GDM1 (cell line): Measurements from ENCODE around the gene GAA.

ENCODE experiments used
- DNase-seq: peaks from one replicate; lab custom pipeline; 2025; lab: John Stamatoyannopoulos, UW

The GAA gene

GRCh38 chr17:80117491-80118401, 16.4 kb downstream of the GAA start:
- DNase-seq: no peak

GRCh38 chr17:80118601-80119270, 17.4 kb downstream of the GAA start:
- DNase-seq: no peak

- no peak for DNase-seq
Measured at GRCh38 chr17:80119271-80119791, 17.9 kb downstream of the GAA start.

- DNase-seq: no peak
Measured at GRCh38 chr17:80119839-80120238, 18.5 kb downstream of the GAA start.

GRCh38 chr17:80122026-80122575, 20.7 kb downstream of the GAA start:
- no peak for DNase-seq

GRCh38 chr17:80122926-80123505, 21.6 kb downstream of the GAA start:
- no peak for DNase-seq

GRCh38 chr17:80123791-80124190, 22.4 kb downstream of the GAA start:
- DNase-seq: no peak

- DNase-seq: no peak
Measured at GRCh38 chr17:80124351-80124981, 23.1 kb downstream of the GAA start.

GRCh38 chr17:80125656-80126448, 24.5 kb downstream of the GAA start:
- no peak for DNase-seq

- no peak for DNase-seq
Measured at GRCh38 chr17:80126449-80126715, 25.0 kb downstream of the GAA start.

- DNase-seq: no peak
Measured at GRCh38 chr17:80129006-80129565, 27.7 kb downstream of the GAA start.

GRCh38 chr17:80130992-80131391, 29.6 kb downstream of the GAA start:
- DNase-seq: no peak

- DNase-seq: no peak
Measured at GRCh38 chr17:80132906-80133625, 31.7 kb downstream of the GAA start.

- no peak for DNase-seq
Measured at GRCh38 chr17:80133626-80133970, 32.2 kb downstream of the GAA start.

- no peak for DNase-seq
Measured at GRCh38 chr17:80137131-80137530, 35.8 kb downstream of the GAA start.

- DNase-seq: no peak
Measured at GRCh38 chr17:80138856-80139426, 37.6 kb downstream of the GAA start.

- DNase-seq: no peak
Measured at GRCh38 chr17:80141463-80142165, 40.2 kb downstream of the GAA start.

- DNase-seq: no peak
Measured at GRCh38 chr17:80142929-80143328, 41.5 kb downstream of the GAA start.
